Measurements from ENCODE around the gene CKAP5.

The CKAP5 gene

GRCh38 chr11:46743043-46743442 lies 103.0 kb downstream of the CKAP5 start:
- no peak overlapping the region for H2AFZ ChIP-seq
- TF ChIP-seq CTCF (IDR thresholded peaks at IDR 0.05) = no peak
- no peak overlapping the region for H3K4me2 ChIP-seq (ENCODE audit: low read length)
- no peaks in the 10 kb centered on the region for H3K79me2 ChIP-seq
- H3K27me3 ChIP-seq (ENCODE audit: control insufficient read depth, insufficient read depth, low read length) = no peaks in the 10 kb centered on the region
- H3K9ac ChIP-seq = no peak overlapping the region
- H3K4me1 ChIP-seq = peaks cover 4% of the 10 kb centered on the region
- H3K4me3 ChIP-seq (ENCODE audit: low read depth, low read length) = no peak overlapping the region
- peak overlapping the region; percentile 66 for H3K27ac ChIP-seq
- H3K9me3 ChIP-seq (ENCODE audit: control insufficient read depth, low read length) = no peaks in the 10 kb centered on the region
- no peaks in the 10 kb centered on the region for H3K36me3 ChIP-seq (ENCODE audit: control insufficient read depth, insufficient read depth, low read length)

- H3K4me3 ChIP-seq (ENCODE audit: low read depth, low read length) = no peak overlapping the region
- H3K36me3 ChIP-seq (ENCODE audit: control insufficient read depth, insufficient read depth, low read length) = no peaks in the 10 kb centered on the region
- peak overlapping the region; percentile 17 for H2AFZ ChIP-seq
- no peaks in the 10 kb centered on the region for H3K9me3 ChIP-seq (ENCODE audit: control insufficient read depth, low read length)
- no peaks in the 10 kb centered on the region for H3K79me2 ChIP-seq
- H3K4me2 ChIP-seq (ENCODE audit: low read length) = peak overlapping the region; percentile 47
- peak overlapping the region; percentile 66 for H3K27ac ChIP-seq
- no peak overlapping the region for H3K9ac ChIP-seq
- no peaks in the 10 kb centered on the region for H3K27me3 ChIP-seq (ENCODE audit: control insufficient read depth, insufficient read depth, low read length)
- TF ChIP-seq CTCF (IDR thresholded peaks at IDR 0.05) = no peak
- H3K4me1 ChIP-seq = peaks cover 4% of the 10 kb centered on the region
These were observed 104.2 kb downstream of the CKAP5 start for GRCh38 chr11:46741600-46742484.

- no peak overlapping the region for H2AFZ ChIP-seq
- no peak overlapping the region for H3K4me2 ChIP-seq (ENCODE audit: low read length)
- H3K4me1 ChIP-seq = peaks cover 4% of the 10 kb centered on the region
- no peaks in the 10 kb centered on the region for H3K36me3 ChIP-seq (ENCODE audit: control insufficient read depth, insufficient read depth, low read length)
- H3K9ac ChIP-seq = no peak overlapping the region
- no peaks in the 10 kb centered on the region for H3K79me2 ChIP-seq
- H3K9me3 ChIP-seq (ENCODE audit: control insufficient read depth, low read length) = no peaks in the 10 kb centered on the region
- H3K27me3 ChIP-seq (ENCODE audit: control insufficient read depth, insufficient read depth, low read length) = no peaks in the 10 kb centered on the region
- H3K4me3 ChIP-seq (ENCODE audit: low read depth, low read length) = no peak overlapping the region
- no peak overlapping the region for H3K27ac ChIP-seq
- TF ChIP-seq CTCF (IDR thresholded peaks at IDR 0.05) = no peak
These were observed 107.2 kb downstream of the CKAP5 start for GRCh38 chr11:46738887-46739286.

GRCh38 chr11:46737699-46738098 lies 108.4 kb downstream of the CKAP5 start:
- Histone ChIP-seq H3K4me3 (ENCODE audit: low read depth, low read length) (no peak overlapping the region), H3K4me2 (ENCODE audit: low read length) (no peak overlapping the region), H3K4me1 (peaks cover 4% of the 10 kb centered on the region), H3K36me3 (ENCODE audit: control insufficient read depth, insufficient read depth, low read length) (no peaks in the 10 kb centered on the region), H3K9me3 (ENCODE audit: control insufficient read depth, low read length) (no peaks in the 10 kb centered on the region), H3K79me2 (no peaks in the 10 kb centered on the region), H2AFZ (no peak overlapping the region), H3K9ac (no peak overlapping the region), H3K27ac (no peak overlapping the region), H3K27me3 (ENCODE audit: control insufficient read depth, insufficient read depth, low read length) (no peaks in the 10 kb centered on the region)
- no peak for TF ChIP-seq CTCF (IDR thresholded peaks at IDR 0.05)

- H3K79me2 ChIP-seq = no peaks in the 10 kb centered on the region
- no peak for TF ChIP-seq CTCF (IDR thresholded peaks at IDR 0.05)
- H3K27ac ChIP-seq = no peak overlapping the region
These were observed 109.5 kb downstream of the CKAP5 start for GRCh38 chr11:46736615-46737014.

More at GRCh38 chr11:46736615-46737014, 109.5 kb downstream of the CKAP5 start:
- no peak overlapping the region for H3K4me2 ChIP-seq (ENCODE audit: low read length)
- H3K9me3 ChIP-seq (ENCODE audit: control insufficient read depth, low read length) = no peaks in the 10 kb centered on the region
- no peak overlapping the region for H3K4me3 ChIP-seq (ENCODE audit: low read depth, low read length)
- no peak overlapping the region for H3K9ac ChIP-seq
- no peaks in the 10 kb centered on the region for H3K27me3 ChIP-seq (ENCODE audit: control insufficient read depth, insufficient read depth, low read length)
- H2AFZ ChIP-seq = no peak overlapping the region
- H3K36me3 ChIP-seq (ENCODE audit: control insufficient read depth, insufficient read depth, low read length) = no peaks in the 10 kb centered on the region
- H3K4me1 ChIP-seq = no peaks in the 10 kb centered on the region
